Activated CD4-positive, CD25-positive, alpha-beta regulatory T cell treated with anti-CD3 and anti-CD28 coated beads, Interleukin-2, amount 50 U/mL, for 72 hours (primary cell): ENCODE results near the gene FRMPD3.
"Not testable (repeated sequence)": the region's sequence is repeated elsewhere in the genome, so short reads cannot be mapped to it uniquely, and the experiment has no call there.

Experiments used
- DNase-seq: peaks from one replicate; pipeline ENCODE4 v3.0.0; 2021

The FRMPD3 gene

DNA sequence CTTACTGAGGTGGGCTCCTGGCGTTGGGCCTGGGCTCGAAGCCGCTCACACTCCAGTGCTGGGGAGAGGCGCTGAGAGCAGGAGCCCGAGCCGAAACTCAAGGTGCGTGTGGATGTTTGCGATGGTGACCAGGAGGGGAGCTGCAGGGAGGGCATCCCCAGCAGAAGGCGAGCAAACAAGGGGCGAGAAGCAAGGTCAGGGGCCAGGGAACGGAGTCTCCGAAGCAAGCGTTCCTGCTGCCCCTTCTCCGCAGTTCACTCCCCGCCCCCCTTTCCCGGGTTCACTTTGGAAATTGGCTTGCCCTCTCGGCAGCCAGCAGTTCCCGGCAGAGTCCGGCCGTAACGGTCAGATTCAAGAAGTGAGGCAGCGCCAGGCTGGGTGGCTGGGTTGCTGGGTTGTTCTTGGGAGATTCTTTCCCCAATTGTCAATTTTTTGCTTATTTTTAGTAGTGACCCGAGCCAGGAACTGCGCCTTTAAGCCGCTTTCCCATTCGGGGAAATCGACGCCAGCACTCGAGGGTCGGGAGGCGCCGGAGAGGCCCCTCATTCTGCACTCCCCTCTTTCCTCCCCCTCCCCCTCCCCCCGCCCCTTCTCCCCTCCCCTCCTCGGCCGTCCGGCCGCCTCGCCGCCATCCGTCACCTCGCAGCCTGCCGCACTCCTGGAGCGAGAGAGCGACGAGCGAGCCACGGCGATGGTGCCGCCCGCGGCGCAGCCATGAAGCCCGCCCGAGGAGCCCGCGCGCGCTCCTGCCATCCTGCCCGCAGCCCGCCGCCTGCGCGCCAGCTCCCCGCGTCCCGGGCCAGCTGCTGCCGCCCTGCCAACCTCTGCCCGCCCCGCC lies at the start of gene FRMPD3:
TSS of gene FRMPD3 (plus strand) at position 655 of the 838 bp plus-strand sequence. CDS start 76,937 bp downstream, outside the sequence.
- DNase-seq = no peak

DNA sequence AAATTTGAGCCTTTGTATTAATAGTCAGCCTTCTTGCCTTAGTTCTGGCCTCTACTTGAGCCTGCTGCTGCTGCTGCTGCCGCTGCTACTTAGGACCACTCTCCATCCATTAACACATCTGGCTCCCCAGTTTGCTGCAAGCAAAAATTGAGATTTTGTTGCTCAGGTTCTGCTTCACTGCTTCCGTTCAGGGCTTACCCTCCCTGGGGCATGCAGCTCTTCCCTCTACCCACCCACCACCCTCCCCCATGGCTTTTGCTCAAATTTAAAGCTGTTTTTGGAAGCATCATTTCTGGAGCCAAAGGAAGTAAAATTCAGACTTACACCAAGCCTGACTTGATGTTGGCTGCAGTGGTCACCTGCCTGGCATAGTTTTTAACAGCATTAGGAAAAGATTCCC lies 28.9 kb upstream of the FRMPD3 start:
- no peak for DNase-seq

DNA sequence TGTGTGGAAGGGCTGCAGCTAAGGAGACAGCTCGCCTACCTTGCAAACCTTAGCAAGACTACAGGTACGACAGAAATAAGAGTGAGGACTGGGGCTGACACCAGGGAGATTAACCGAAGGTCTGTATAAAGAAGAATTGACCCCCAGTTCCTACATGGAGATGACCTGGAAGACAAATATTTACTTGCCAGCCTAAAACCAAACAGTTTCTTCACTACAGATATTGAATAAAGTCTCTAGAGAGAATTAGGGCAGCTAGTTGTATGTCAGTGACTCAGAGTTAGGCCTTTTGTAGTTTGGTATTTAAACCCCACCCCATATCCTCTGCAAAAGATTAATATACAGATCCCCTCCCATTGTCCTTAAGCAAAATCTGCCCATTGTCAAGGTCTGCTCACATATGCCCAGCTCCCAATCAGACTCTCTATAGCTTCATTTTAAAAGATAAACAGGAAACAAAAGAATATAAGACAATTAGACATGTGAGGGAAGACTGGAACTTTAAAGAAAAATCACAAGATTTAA lies 28.1 kb upstream of the FRMPD3 start:
- no peak for DNase-seq

DNA sequence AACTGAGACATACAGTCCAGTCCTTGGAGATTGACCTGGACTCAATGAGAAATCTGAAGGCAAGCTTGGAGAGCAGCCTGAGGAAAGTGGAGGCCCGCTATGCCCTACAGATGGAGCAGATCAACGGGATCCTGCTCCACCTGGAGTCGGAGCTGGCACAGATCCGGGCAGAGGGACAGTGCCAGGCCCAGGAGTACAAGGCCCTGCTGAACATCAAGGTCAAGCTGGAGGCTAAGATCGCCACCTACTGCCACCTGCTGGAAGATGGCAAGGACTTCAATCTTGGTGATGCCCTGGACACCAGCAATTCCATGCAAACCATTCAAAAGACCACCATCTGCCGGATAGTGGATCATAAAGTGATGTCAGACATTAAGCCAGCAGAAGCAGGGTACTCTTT lies 20.4 kb upstream of the FRMPD3 start:
- DNase-seq = no peak

DNA sequence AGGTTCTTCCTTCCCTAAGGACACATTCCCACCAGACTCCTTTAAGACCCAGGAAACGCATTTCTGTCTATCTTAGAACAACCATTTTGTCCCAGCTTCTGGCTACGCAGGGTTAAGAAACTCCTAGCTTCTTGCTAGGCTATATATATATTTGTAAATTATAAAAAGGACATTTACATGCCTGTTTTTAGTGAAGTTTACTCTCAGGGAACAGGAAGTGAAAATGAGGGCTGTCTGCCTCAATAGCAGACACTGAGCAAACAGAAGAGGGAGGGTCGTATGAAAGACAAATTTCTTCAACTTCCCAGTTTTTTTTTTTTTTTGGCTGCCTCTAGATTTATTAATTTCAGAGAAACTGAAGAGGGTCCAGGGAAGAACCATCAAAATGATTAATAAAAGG lies 9.3 kb upstream of the FRMPD3 start:
- no peak for DNase-seq

DNA sequence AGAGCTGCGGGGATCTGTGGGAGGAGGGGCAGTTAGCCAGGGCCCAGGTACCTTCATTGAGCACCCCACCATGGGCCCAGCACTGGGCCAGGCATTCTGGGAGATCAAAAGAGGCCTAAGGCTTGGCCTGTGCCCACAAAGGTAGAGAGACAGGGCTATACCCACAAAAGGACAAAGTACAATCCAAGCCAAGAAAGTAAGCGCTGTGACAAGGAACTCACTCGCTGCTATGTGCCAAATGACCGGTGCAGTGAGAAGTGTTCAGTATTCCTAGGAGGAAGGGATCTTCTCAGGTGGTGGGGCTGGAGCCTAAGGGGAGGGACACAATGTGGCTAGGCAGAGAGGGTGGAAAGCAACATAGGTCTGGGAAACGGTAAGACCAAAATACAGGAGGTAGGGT lies 8.8 kb upstream of the FRMPD3 start:
- DNase-seq = no peak

DNA sequence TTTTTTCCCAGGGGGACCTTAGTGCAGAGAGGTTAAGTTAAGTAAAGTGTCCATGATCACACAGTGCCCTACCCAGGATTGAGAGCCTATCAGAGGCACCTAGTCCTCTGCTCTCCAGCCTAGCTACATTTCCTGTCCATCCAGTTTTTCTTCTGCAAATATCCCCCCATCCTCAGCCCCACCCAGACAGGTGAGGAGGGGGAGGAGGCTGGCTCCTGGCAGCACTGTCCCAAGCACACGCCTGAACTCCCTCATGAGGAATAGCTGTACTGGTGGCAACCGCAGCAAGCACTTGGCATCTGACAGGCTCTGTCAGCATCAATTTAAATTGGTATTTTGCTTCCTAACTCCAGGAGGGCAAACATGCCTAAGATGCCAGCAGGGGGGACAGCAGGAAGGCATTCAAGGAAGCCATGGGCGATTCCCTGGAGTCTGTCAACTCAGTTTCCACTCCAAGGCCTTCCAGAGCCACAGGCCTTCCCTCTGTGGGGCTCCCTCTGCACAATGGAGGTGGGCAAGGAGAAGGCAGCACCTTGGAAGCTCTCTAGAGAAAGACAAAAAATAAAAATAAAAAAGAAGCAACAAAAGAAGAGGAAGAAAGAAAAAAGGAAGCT lies 6.4 kb upstream of the FRMPD3 start:
- no peak for DNase-seq

DNA sequence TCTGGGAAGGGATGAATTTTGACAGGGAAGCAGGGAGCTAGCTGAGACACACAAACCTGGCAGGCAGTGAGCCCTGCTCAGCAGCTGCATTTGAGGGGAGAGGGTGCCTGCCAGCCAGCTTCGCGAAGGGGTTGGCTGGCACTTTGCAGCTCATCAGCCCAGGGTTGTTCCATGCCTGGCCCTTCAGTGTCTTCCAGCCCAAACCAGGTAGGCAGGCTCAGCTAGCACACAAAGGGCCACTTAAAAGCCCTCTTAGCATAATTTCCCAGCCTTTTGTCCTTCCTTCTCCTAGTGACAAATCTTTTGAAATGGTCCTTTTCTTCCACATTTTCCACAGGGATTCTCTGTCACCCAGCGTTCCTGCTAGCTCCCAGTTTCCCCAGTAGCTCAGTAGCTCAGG lies 4.3 kb upstream of the FRMPD3 start:
- no peak for DNase-seq

DNA sequence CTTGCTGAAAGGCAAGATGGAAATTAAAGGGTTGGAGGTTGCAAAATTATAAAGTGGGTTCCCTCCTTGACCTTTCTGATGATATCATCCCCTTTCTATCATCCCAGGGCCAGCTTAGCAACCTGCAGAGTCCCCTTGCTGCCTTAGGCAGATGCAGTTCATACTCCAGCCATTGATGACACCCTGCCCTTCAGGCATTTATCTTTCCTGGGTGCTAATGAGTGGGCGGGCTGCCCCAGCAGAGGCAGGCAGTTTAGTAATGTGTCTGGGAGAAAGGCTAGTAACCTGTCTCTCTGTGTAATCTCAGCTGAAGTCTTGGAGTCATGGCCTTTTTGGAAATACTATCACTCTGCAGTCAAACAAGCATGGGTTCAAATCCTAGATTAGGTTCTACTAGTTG lies 3.8 kb upstream of the FRMPD3 start:
- DNase-seq = no peak

DNA sequence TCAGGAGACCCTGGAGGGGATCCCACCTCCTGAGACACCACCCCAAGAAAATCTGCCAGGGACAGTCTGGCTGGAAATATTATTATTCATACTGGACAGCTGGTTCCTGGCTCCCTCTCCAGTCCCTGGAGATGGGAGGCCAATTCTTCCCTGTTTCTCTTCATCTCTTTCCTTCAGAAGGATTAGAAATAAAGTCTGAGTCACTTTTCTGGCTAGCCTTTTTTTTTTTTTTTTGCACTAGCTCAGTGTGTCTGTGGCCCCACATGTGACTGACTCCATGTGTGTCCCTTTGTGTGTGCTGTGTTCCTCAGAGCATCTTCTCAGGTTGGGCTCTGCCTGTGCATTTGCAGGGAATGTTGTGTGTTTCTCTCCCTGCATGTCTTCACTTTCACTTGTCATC lies 1.8 kb upstream of the FRMPD3 start:
- no peak for DNase-seq

DNA sequence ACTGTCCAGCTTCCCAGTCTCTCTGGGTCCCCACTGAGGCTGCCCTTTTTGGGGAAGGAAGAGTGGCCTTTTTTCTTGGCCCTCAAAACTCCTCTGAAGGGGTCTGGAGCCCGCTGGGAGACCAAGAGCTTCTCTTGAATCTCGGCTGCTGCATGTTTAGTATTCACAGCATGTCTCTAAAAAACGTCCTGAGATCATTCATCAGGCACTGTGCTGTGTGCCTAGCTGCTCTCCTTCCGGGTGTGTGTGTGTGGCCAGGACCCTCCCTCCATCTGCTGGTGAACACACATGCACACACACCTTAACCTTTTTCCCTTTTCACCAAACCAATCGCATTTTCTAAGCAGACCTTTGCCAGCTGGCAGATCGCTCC lies 841 bp upstream of the FRMPD3 start:
- no peak for DNase-seq

DNA sequence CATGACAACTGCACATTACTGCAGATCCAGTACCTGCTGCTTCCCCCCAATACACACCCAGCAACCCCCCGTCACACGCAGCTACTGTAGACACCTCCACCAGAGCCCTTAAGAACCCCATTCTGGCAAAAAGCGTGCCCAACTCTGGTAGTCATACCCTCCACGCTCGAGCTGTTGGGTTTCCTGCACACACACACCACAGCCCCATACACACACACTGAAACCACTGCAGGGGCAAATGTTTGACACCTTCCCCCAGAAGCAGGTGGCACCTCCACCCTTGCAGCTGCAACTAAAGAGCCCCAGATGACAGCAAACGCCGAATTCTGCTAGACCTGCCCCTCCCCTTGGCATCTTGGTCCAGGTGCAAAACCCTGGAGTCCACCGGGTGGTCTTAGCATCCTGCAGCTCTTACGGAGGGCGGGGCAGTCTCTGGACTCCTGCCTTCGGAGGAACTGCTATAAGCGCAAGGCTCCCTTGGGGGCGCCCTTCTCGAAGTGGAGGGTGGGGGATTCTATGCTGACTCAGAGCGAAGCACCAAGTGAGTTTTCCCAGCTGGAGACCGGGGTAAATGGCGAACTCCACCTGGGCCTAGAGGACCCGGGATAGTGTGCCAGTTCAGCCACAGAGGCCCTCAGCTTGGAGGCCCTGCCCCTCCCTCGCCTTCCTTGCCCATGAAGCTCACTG lies 1.5 kb downstream of the FRMPD3 start:
- DNase-seq = no peak

DNA sequence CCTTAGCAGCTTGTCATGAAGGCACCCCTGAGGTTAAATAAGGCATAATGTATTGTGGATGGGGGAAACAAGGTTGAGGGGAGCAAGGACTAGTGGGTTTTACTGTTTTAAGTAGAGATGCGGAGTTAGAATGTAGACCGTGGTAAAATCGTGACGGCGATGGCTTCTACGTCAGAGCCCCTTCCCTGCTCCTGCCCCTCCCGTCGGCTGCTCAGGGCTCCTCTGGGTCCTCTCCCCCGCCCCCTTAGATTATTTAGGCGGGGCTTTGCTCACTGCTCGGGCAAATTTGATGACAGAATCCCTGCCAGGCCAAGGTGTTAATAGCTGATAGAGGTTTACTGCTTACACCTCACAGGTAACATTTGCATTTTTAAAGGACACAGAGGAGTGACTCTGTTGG lies 2.3 kb downstream of the FRMPD3 start:
- DNase-seq = no peak

DNA sequence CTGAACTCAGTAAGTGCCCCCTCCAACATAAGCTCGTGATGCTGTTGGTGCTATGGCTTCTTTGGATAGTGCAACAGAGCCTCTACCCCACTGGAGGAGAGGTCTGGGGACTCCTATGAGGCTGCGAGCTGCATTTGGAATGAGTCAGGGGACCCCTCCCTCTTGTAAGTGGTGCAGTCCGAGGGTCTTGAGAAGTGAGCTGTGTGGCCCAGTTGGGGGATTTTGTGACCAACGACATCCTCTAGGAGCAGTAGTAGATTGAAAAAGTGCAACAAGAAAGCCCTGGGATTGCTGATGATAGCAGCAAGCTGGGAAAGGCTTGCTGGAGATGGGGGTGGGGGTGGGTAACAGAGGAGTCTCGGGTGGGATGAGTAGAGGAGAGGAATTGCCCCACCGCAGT lies 3.1 kb downstream of the FRMPD3 start:
- no peak for DNase-seq

DNA sequence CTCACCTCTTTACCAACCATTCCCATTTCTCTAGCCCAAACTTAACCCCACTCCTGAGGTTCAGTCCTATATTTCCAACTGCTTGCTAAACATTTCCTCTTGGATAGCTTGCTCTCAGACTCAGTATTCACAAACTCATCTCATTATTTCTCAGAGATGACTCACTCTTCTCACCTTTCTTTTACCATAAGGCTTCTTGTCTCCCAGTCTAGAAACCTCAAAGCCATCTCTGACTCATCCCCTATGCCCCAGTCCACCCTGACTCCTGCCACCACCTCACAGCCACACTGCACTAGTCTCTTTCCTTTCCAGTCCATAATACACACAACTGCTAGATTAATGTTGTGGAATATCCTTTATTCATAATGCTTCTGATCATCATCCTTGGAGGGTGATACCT lies 4.8 kb downstream of the FRMPD3 start:
- DNase-seq = no peak

DNA sequence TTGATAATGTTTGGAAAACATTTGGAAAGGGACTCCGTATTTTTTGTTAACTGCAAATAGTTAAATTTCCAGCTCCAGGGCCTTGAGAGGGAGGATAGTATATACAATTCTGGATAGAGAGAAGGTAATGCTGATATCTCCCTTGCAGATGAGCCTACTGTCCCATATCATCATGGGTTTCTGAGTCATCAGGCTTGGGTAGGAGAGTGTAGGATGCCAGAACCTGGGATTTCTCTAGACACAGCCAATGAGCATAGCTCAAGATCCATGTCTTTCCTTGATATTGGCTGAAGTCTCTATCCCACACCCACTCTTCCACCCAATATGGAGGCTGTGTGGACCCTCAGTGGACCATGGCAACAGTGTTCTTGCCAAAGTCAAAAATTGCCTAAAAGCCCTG lies 7.8 kb downstream of the FRMPD3 start:
- DNase-seq = no peak

DNA sequence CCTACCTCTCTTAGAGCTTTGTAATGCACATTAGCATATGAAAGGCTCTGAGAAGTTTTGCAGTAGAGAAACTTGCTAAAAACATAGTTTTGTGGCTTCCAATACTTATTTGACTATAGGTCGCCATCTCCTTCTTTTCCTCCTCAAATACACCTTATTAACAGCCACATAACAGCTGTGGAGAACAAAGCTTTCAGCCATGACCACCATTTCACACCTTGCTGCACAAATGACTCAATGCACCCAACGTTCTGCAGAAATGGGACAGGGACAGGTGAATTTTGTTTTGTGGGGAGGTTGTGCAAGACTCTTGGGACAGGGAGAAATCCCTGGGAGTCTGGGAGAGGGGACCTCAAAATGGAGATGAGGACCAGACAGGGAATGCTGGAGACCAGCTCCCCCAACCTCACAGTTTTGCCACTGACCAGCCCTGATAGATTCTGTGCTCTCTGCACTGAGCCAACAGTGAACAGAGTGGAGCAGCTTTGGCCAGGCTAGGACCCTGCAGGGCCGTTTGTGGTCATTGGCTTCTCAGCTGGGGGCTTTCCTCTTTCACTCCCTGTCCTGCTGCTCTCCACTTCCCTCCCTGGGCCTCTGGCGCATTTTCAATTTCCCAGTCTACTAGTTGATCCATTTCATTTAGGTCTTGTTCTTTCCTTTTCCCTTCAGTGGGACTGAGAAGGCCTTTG lies 16.6 kb downstream of the FRMPD3 start:
- DNase-seq = no peak

DNA sequence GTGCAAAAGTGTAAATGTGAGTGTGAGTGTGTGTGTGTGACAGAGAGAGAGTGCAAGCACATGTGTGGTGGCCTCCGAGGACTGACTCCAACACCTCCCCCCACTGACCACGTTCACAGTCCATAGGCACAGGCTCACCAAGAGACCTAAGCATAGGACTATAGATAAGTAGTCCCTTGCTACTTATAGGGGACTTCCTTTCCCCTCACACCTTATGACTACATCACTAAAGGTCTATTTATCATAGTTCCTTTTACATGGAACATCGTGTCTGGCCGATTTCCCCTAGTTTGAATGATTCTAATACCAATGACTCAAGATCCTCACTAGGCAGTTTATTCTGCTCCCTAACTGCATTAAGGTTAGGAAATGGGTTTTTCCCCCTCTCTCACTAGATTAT lies 17.8 kb downstream of the FRMPD3 start:
- DNase-seq = no peak

DNA sequence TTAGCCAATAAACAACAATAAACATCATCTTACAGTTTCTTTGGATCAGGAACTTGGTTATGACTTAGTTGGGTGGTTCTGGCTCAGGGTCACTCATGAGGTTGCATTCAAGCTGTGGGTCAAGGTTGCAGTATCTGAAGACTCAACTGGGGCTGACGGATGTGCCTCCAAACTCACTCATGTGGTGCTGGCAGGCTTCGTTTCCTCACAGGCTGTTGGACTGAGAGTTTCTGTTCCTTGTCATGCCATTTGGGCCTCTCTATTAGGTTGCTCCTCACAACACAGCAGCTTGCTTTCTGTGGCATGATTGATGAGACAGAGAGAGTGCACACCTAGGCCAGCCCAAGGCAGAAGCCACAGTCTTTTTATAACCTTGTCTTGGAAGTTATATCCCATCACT lies 20.7 kb downstream of the FRMPD3 start:
- no peak for DNase-seq

DNA sequence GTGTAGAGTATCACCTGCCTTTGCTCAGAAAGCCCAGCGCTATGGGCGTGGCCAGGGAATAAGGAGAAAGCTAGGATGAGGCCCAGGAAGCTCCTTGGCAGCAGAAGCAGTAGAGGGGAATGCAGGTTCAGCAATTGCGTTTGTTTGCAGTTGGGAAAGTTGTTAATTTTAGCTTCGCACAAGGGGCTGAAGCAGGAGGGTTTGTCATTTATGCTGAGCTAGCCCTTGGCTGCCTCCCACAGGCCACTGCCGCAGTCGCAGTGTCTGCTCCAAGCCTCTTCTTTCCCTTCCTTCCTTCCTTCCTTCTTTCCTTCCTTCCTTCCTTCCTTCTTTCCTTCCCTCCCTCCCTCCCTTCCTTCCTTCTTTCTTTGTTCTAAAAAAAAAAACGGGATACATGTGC lies 21.5 kb downstream of the FRMPD3 start:
- DNase-seq = no peak

DNA sequence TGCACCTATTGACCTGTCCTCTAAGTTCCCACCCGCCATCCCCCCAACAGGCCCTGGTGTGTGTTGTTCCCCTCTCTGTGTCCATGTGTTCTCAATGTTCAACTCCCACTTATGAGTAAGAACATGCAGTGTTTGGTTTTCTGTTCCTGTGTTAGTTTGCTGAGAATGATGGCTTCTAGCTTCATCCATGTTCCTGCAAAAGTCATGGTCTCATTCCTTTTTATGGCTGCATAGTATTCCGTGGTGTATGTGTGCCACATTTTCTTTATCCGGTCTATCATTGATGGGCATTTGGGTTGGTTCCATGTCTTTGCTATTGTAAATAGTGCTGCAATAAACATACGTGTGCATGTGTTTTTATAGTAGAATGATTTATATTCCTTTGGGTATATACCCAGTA lies 22.0 kb downstream of the FRMPD3 start:
- not testable (repeated sequence) for DNase-seq

DNA sequence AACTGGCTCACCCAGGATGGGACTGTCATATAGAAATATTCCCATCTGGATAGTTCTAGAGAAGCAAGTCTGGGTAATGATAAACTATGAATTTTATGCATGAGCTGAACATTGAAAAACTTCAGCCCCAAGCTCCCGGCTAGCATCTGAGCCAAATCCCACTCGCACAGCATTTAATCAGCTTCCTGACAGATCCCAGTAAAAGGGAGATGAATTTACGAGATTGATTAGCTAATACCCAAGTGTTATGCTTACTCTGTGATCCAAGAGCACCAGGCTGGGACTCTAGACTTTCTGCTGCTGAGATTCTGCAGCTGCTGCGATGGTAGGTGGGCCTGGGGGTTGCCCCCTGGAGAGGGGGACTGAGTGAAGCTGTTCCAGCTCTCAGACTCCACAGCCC lies 28.0 kb downstream of the FRMPD3 start:
- no peak for DNase-seq

DNA sequence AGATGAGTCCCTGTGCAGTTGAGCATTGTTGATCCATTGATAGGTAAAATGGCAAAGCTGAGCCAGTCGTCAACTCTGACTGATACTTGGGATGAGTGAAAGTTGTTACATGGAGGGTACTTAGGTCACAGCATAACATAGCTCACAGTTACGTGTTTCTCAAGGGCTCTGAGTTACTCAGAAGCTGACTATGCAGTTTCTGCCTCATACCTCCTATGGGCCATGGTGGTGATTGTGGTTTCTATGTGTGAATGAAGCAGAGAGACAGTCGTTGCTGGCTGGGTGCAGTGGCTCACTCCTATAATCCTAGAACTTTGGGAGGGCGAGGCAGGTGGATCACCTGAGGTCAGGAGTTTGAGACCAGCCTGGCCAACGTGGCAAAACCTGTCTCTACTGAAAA lies 30.8 kb downstream of the FRMPD3 start:
- DNase-seq = no peak
